HG02852 (cell line): Measurements from ENCODE around the gene PRKCH.

Experiments used
- ATAC-seq: cut with Tn5 transposase; IDR thresholded peaks from one replicate; pipeline ENCODE4 v1.9.1; 2021; ENCODE audit warnings: mild to moderate bottlenecking, moderate library complexity; ENCODE audit not compliant: unreplicated experiment

The PRKCH gene

GRCh38 chr14:61470261-61470960 lies 149.0 kb downstream of the PRKCH start:
- no peak for ATAC-seq

DNA sequence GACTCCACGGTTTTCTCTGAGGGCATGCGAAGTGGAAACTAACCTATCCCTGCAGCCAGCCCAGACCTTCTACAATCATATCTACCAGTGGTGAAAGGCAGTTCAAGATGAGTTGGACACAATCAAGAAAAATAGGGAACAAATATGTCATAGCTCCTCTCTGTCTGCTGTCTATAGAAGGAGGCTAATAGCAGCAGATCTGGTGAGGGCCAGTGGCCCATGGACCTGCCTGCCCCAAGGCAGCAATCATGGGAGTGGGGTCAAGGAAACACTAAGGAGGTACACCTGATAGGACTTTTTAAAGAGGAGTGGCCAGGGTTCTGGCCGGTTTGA lies 149.5 kb downstream of the PRKCH start:
- ATAC-seq = no peak

GRCh38 chr14:61471297-61472005 lies 150.1 kb downstream of the PRKCH start:
- no peak for ATAC-seq

DNA sequence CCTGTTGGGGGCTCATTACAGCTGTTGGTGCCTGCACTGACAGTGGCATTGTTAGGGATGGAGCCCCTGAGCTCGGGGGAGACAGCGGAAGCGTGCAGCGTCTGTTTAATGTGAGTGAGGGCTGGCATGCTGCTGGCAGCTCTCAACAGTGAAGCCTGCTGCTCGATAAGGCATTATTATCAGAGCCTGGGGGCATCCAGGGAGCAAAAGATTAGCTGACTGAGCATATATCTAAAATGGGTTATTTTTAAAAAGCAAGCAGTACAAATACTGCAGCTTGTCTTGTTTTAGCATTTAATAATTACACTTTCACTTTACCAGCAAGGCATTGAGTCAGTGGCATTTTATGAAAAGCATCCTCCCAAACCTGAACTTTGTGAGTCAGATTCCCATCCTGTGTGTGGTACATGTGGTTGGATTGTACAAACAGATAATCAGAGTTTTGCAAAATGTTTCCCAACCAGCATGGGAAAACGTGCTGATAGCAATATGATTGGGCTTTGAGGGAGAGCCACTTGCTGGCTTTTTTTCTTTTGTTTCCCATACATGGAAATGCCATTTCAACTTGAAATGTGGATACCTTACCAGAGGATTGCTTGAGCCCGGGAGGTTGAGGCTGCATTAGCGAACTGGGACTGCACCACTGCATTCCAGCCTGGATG lies 150.8 kb downstream of the PRKCH start:
- ATAC-seq = no peak

DNA sequence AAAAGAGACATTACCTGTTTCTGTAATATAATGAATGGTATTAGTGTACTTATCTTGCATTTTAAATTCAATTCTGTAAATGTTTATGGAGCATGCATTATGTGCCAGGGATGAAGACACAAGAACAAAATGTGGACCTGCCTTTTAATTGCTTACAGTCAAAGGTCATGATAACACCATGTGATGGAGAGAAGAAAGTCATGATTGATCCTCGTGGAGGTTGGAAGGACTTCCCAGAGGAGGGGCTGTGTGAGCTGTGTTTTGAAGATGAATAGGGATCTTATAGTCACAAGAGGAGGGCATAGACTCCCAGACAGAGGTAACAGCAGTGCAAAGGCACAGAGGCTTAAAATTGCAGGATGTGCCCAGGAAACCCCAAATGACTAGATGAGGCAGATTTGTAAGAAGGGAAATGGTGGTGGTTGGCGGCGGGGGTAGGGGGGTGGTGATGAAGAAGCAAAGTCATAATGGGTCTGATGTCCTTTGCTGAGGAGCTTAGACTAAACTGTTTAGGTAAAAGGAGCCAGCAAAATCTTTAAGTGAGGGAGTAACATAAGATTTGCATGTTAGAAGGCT lies 151.5 kb downstream of the PRKCH start:
- ATAC-seq = no peak

DNA sequence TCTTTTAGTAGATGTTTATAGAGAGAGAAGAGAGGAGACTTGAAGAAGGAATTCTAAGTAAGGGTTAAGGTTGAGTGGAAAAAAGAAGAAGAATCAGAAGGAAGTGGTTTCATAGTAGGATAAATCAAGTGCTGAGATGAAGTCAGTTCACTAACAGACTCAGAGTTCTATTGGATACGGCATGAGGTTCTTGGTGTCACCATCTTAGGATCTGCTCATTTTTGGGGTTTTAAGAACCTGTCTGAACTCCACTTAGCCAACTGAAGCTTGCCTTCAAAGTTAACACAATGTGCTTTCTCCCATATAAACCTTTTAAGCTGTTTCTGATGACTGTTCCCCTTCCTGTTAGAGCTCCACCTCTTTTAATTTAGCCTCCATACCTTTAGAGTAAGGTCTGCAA lies 152.6 kb downstream of the PRKCH start:
- no peak for ATAC-seq

DNA sequence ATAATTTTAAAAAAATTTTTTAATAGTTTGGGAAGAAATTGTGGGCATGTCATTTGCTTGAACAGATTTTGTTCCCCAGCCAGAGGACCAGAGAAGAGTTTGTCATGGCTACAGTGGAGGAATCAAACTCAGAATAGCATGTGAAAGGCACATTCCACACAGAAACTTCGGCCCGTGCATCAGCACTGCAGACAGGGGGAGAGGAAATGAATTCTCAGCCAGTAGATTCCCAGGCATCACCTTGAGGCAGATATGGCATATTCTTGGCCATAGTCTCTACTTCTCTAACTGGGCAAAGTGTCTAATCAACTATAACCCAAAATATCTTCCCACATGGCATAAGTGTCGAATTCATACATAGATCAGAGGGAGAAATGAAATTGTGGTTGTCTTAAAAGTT lies 153.3 kb downstream of the PRKCH start:
- ATAC-seq = no peak

DNA sequence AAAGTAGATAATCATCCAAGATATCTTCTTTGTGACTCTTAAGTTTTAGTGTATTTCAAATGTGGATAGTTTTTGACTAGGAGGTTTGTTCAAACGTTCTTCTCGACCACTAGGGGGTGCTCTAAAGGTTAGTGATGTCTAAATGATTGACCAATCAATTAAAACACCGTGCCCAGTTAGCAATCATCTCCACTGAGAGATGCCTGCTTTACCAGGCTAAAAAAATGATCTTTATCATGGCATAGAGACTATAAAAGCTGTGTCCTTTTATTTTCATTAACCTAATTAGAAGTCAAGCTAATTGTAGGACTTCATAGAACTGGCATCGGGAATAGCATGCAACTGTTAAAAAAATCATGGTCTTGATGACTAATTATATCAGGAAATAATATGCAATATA lies 153.9 kb downstream of the PRKCH start:
- ATAC-seq = no peak

DNA sequence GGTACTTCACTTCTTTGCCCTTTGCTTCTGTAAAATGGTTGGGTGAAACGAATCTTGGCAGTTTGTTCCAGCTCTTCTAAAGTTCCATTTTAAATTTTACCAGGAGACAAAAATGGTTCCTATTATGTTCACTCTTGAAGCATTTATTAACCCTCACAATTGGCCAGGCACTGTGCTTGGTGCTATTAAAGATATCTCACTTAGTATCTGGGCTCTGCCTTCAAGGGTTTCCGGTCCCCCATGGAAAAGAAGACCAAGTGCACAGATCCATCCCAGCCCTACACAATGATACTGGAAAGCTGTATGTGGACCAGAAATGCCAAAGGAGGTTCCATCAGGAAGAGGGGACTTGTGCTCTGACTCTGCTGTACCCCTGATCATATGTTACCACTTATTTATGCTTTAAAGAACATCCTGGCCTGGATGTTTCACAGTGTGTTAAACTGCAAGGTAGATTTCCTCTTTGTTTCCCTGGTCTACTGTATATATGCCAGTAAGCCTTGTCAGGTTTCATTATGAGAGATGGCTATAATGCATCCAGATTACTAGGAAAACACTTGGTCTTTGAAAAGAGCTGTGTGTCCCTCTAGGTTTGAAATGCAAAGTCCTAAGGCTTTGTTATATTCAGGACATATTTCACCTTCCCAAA lies 154.8 kb downstream of the PRKCH start:
- no peak for ATAC-seq

GRCh38 chr14:61476754-61477410 lies 155.5 kb downstream of the PRKCH start:
- no peak for ATAC-seq

DNA sequence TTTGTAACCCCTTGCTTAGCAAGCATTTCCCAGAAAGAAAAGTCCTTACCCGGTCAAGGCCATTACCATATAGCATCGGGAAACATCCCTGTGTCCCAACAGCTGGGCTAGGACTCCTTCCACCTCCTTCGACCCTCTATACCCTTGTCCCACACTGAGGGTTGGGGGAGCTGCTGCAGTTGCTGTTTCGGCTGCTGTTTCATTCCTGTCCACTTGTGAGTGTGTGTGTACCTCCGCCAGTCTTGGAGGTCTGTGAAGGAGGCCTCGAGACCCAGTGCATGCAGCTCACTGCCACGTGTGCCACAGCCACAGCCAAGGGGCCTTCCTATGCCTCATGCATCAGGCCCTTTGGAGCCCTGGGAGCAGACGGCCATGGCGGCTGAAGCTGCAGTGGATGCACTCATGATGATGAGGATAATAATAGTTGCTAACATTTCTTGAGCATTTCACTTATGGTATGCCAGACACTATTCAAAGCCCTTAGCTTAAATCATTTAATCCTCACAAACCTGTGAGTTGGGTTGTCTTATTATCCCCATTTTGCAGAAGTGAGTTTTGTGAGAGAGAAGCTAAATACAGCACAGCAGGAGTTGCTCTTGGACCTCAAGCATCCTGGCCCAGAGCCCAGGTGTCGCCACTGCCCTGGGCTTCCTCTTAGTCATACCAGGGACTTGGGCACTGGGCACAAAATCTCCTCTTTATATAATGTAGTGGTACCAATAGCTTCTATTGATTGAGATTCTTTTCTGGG lies 156.5 kb downstream of the PRKCH start:
- ATAC-seq = no peak

DNA sequence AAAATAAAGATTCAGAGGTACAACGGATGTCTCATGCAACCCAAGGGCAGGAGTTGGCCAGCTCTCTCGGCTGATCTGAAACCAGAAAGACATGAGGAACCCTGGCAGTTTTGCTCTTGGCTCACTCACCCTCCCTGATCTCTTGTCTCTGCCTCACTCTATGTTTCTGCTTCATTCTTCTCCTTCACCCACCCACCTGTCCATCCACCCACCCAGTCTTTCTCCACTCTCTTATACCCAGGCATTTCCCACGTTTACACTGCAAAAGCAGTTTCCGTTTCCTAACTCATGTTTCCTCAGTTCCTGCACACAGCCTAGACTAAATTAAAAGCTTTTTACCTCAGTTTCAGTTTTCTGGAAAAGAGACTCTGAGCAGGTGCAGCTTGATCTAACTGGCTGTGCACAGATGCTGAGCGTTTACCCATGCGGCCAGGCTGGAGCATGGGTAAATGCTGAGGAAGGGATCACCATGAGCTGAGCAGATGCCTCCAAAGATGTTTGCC lies 157.6 kb downstream of the PRKCH start:
- ATAC-seq = peak; percentile 51

DNA sequence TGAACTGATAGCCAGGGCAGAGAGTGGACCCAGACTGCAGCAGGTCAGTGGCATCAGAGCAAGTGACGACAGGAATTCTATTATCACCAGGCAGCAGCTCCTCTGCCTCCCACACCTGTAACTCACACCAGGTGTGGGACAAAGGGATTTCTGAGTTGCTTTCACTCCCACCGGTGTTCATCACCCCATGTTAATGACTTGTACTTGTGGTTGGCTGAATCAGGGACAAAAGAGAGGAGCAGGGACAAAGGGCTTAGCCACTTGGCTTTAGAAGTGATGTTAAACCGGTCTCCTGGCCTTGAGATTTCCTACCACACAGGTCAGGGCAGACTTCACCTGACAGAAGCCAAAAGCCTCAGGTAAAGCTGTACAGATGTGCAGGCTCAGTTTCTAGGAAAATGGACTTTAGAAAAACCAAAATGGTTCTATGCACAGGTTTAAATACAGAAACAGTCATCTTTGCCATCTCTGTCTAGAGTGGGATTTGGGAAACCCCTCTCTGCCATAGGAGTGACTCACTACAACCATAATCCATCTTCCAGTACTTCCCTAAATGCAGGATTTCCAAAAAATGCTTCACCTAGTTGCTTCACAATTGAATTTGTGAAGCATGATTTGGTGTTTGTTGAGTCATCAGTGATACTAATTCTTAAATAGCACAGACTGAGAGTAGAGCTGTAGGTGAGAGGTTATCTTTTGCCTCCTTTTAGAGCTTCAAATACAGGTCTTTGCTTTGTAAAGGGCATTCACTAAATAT lies 158.5 kb downstream of the PRKCH start:
- ATAC-seq = no peak

GRCh38 chr14:61480704-61481285 lies 159.4 kb downstream of the PRKCH start:
- ATAC-seq = no peak

DNA sequence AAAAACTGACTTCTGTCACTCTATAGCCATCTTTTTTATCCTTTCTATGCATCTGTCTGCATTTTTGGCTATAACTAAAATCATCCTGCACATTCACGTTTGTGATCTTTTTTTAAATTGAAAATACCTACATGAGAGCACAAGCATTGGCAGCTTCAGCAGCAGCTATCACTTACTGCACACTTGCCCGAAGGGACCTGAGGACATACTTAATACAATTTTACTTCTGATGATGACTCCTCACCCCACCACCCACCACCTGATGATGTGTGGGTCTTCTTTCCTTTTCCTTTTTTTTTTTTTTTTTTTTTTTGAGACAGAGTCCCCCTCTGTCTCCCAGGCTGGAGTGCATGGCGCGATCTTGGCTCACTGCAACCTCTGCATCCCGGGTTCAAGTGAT lies 160.3 kb downstream of the PRKCH start:
- ATAC-seq = no peak

DNA sequence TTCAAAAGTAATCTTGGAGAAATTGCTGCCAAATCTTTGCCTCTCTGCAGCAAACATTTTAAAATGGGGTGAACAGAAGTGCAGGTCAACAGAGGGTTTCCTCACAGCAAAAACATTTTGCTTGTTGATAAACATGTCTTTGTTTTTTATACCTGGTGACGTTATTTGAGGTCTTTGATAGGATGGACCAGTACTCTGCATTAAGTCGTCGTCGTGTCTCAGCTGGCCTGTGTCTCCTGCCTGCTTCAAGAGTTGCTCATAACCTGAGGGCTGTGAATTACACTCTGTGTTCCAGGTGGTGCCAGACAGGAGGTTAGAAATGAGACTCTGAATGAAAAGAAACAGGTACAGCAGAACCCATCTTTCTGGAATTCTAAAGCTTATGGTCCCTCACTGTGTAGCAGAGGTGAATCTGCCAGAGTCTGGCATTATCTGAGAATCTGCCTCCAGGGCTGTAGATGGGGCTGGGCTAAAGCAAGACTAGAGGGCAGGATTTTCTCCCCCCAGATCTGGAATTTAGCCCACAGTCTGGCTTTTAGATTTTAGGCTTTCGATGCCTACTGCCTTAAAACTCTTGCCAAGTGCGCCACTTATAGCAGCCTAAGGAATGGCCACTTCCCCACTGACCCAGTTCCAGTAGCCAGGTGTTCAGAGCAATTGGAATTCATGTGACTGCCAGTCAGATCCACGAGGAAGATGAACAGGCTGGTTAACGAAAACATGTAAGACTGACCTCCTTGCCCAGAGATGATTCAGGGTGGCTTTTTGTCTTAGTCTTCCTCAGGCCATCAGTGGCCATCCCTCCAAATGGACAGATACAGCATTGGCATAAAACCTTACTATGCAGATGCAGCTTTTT lies 161.2 kb downstream of the PRKCH start:
- ATAC-seq = no peak

- no peak for ATAC-seq
Measured at GRCh38 chr14:61483476-61483875, 162.1 kb downstream of the PRKCH start.

GRCh38 chr14:61484031-61484430 lies 162.7 kb downstream of the PRKCH start:
- ATAC-seq = no peak
